Stimulated activated CD8-positive, alpha-beta memory T cell treated with anti-CD3 and anti-CD28 coated beads, Interleukin-7, amount 100 ng/mL, for 48 hours (primary cell): Measurements from ENCODE around the gene LCA5.
"Not testable (repeated sequence)": the region's sequence is repeated elsewhere in the genome, so short reads cannot be mapped to it uniquely, and the experiment has no call there.

Experiments used
- DNase-seq, 2 donors: peaks; one replicate each; pipeline ENCODE4 v3.0.0-alpha.2; 2020; ENCODE audit warnings: low read depth in 1 of 2; ENCODE audit errors: extremely low read depth in 1 of 2

The LCA5 gene

GRCh38 chr6:79468116-79468515, 69.1 kb downstream of the LCA5 start:
- DNase-seq: no peak

DNA sequence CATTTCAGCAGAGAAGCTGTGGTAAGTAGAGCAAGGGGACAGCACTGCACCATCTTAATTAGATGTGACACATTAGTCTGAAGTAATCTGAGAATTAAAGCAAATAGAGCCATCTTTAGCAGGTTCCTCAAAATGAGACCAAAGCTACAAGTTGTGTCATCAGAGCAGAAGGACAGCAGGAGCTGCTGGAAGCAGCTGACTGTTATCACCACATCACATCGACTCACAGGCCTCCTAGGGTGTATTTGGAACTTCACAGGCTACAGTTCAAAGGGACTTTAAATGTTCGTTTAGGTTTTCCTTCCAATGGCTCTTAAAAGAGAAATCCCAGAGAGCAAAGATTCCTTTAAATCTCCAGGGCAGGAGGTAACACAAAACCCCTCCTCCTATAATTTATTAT, 69.5 kb downstream of the LCA5 start:
- no peak for DNase-seq

DNA sequence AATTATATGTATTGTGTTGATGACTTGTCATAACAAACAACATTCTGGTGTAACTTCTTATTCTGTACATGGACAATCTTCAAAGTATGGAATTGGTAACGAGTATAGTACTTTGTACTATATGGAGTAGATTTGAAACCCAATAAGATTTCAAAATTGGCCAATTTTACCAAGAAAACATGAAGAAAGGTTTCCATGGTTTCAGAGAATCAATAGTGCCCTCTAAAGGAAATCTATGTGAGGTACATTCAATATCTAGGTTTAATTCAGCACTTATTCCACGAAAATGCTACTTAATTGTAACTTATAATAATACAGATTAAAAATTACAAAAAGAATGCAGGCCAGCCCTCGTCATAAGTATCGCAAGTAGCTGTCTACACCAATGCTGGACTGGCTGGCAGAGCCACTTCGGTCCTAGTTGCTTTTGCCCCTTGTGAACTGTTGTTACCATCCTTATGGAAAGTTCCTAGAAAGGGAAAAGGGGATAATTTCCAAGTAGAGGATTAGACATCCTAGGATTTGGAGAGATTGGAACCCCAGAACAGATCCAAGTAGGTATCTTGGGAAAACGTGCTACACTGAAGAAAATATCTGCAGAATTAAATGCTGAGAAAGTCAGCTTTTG, 70.9 kb downstream of the LCA5 start:
- DNase-seq: no peak

DNA sequence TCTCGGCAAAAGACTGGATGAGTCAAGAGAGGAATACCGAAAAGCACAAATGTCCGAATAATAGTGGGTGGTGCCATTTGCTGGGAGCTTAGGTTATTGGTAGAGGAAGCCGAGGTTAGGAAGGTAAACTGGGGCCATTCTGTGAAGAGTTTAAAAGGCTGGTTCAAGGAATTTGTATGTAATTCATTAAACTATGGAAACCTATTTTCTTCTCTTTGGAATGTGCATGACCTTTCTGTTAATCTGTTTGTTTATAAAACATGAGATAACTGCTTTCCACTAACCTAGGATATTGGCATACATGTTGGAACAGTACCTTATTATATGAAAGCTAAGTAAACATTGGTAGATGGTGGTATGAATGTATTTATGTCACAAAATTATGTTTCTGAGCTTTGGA, 71.8 kb downstream of the LCA5 start:
- no peak for DNase-seq

DNA sequence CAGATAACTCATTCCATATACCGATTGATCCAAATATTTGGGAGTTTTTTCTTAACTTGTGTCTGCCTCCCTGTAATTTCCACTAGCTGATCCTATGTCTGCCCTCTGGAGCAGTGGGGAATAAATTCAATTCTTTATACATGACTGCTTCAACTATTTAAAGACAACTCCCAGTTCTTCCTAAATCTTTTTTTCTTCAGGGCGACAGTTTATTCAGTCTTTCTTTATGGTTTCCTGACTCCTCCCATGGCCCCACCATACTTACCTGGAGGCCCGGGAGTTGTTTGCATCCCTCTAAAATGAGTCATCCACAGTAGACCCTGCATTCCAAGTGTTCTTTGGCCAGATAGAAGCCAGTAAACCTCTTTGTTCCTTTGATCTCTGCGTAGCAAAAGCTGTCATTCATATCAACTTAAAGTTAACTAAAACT, 73.6 kb downstream of the LCA5 start:
- no peak for DNase-seq

DNA sequence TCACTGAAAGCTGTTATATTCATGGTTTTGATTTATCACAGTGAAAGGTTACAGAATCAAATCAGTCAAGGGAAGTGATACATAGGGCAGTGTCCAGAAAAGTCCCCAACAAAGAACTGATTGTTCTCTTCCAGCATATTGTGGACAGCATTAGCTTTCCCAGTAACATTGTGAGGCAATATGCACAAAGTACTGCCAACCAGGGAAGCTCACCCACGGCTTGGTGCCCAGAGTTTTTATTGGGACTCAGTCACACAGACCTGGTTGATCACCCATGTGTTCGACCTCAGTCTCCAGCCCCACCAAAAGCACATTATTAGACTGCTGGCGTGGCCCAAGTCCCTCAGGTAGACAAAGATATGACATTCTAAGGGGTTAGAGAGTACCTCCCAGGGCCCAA, 76.0 kb downstream of the LCA5 start:
- DNase-seq: no peak

GRCh38 chr6:79455446-79455845, 81.8 kb downstream of the LCA5 start:
- DNase-seq: no peak

DNA sequence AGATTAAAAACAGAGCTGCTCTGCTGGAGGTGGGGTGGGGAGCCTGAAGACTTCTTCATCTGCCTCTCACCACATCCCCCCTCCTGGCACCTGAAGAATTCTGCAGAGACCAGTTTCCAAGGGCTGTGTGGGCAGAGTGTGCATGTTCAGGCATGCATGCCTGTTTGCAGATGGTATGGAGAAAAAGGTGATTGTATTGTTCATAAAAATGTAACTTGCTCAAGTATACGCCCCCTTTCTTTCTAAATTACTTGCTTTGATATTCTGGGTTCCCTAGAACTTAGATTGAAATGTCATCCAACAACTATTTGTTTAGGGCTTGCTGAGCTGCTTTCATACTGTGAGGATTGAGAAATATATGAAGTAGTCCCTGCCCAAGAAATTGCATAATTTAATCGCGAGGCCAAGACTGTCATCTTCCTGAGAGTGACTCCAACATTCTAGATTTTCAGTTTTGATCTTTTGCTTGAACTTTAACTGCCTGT, 83.6 kb downstream of the LCA5 start:
- DNase-seq: no peak

- DNase-seq: no peak
These were observed 86.2 kb downstream of the LCA5 start for GRCh38 chr6:79450984-79451383.

DNA sequence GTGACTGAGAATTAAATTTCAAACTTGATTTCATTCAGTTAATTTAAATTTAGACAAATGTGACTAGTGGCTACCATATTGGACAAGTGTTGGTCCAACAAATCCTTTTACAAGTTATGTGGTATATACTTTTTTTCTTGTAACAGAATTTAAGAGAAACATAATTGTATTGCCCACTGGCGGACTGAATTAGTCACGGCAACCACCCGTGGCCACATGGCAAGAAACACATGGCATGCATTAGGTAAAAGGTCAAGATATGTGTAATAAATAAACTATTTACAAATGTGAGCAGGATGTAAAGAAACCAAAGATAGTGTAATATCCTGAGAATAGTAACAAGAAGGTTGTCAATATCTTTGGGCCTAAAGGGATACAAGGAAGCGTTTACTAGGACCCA, 91.2 kb downstream of the LCA5 start:
- no peak for DNase-seq

DNA sequence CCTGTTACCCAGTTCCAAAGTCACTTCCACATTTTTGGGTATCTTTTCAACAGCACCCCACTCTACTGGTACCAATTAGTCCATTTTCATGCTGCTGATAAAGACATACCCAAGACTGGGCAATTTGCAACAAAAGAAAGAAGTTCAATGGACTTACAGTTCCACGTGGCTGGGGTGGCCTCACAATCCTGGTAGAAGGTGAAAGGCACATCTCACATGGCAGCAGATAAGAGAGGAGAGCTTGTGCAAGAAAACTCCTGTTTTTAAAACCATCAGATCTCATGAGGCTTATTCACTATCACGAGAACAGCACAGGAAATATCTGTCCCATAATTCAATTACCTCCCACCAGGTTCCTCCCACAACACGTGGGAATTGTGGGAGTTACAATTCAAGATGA, 93.4 kb downstream of the LCA5 start:
- DNase-seq: not testable (repeated sequence)

DNA sequence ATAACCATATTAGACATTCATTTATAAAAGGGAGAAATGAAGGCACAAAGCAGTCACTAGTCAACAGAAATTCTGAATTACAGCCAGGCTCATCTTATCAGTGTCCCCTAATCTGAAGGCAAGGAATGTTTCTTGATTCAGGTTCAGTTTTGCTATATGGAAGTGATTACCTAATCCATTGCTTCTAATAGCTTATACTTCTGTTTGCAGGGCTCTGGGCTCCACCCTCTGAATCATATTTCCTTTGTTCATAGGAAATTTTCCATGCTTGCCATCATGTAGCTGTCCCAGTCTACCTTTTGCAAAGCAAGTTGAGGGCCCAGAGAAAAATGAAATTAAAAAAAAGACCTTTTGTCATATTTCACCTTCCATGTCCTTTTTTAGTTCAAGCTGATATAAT, 96.0 kb downstream of the LCA5 start:
- DNase-seq: no peak

- DNase-seq: no peak
These were observed 96.6 kb downstream of the LCA5 start for GRCh38 chr6:79440598-79440997.

DNA sequence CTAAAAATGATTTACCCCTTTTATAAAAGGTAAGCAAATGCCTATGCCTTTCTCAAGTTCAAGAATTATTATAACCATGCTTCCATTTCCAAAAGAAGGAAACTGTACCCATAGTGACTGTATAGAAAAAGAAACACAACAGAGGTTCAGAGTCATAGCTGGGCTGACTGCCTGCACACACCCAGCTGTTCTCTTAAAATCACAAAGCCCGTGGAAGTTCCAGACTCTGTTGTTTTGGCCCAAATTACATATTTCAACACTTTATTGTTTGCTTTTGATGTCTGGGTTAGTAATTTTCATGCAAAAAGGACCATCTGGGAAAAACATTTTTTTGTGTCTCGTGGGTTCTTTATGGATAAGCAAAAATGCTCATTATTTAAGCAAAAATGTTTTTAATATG, 99.2 kb downstream of the LCA5 start:
- DNase-seq: no peak

DNA sequence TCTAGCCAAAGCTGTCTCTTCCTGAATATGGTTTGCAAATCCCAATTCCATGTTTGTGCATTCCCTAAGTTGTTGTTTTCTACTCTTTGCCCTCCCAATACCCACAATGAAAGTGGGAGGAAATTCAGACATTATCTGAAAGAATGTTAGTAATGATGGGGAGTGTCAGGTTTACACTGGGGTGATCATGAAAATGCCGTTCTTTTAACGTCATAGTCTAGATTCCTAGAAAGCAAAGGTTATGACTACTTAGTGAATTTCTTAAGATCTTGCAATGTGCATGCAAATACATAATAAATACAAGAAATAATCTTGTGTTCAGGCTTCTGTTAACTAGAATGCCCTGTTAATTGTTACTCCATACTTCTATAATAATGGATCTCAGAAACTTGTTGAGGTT, 101.0 kb downstream of the LCA5 start:
- DNase-seq: no peak

- DNase-seq: no peak
These were observed 101.5 kb downstream of the LCA5 start for GRCh38 chr6:79435746-79436145.
